Left ventricle myocardium superior (tissue), 1 donor: ENCODE measurements around the gene PIGT. TPM values are rescaled to one million over a fixed set of nuclear protein-coding genes. Genes with fewer than 3 reads are reported as not detected.

Experiments
- ATAC-seq: fragments of 200-7000 bp; cut with Tn5 transposase; one replicate; pipeline ENCODE4 v1.9.1; 2020; ENCODE audit warnings: mild to moderate bottlenecking, moderate library complexity
- DNase-seq: peaks from one replicate; pipeline ENCODE4 v3.0.0-alpha.2; 2020
- intact Hi-C: fragments of 100-400 bp; cut with micrococcal nuclease; formaldehyde crosslinking; loops from one replicate; pipeline ENCODE4 v1.11.0; 2022
- total RNA-seq: library from RNA; stranded (reverse); fragmentation: NEBNext Ultra II Directional; extraction: Animal tissue kit (Norgen Biotek cat#: 25700); gene quantifications from one replicate; pipeline ENCODE4 v1.2.1, GENCODE V29; 2021
- donor health status: DM: no; HTN: yes; CAD: no; lungs with severe emphysema.

PIGT gene
- total RNA-seq, 1 donor from 2014 or later, result 115 TPM

DNA sequence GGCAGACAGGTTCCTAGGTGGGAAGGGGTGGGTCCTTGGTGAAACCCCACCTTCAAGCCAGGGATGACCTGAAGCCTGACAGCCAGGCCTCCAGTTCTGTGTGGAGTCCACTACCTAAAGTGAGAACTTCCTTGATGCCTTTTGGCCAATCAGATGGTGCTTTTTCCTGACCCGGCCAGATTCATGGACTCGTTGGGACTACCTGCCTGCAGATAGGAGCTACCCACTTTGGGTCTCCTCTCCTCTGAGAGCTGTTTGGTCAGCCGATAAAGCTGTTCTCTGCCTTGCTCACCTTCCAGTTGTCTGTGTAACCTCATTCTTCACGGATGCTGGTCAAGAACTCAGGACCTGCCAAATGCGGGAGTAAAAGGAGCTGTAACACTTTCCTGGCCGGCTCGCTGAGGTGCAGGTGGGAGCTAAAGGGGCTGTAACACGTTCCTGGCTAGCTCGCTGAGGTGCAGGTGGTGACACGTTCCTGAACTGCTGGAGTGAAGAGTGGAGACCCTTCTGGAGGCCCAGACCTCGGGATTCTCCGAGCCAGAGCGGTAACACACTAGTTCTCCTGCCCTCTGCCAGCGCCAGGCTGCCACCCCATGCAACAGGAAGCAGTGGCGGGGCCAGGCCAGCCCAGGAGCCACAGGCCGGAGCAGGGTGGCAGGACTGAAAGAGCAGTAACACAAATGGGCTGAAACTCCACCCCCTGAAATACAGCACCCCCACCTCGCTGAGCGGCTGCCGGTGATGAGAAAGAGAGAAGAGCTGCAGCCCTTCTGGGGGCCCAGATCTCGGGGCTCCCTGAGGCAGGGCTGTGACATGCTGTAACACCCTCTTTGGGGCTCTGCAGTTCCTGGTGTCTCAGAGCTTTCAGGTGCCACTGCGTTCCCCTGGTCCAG lies 21.5 kb upstream of the PIGT start:
- intact Hi-C loops, result no loop called here
- DNase-seq (no peak), ATAC-seq (no peak)

DNA sequence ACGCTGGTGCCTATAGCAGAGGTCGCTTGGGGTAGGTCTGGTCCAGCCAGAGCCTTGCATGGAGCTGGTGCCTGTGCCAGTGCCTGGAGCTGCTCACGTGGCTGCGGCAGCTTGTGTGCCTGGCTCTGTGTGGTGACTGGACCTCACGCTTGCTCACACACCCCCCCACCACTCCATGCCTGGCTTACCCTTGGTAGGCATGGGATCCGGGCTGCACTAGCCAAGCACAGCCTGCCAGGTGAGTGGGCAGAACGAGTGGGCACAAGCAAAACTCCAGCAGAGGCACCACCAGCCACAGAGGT lies 20.9 kb upstream of the PIGT start:
- intact Hi-C loops, result no loop called here
- DNase-seq (no peak), ATAC-seq (no peak)

DNA sequence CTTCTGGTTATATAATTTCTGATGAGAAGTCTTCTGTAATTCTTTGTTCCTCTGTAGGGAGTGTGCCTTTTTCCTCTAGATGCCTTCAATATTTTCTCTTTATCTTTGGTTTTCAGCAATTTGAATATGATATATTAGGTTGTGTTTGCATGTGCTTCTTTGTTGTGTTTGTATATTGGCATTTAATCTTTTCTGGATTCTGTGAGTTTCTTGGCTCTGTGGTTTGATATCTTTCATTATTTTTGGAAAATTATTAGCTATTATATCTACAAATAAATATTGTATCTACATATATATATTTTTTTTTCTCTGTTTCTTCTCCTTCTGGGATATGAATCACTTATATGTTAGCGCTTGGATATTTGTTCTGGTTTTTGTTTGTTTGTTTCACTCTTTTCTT lies 16.9 kb upstream of the PIGT start:
- DNase-seq (no peak), ATAC-seq (no peak)
- intact Hi-C loops, result no loop called here

DNA sequence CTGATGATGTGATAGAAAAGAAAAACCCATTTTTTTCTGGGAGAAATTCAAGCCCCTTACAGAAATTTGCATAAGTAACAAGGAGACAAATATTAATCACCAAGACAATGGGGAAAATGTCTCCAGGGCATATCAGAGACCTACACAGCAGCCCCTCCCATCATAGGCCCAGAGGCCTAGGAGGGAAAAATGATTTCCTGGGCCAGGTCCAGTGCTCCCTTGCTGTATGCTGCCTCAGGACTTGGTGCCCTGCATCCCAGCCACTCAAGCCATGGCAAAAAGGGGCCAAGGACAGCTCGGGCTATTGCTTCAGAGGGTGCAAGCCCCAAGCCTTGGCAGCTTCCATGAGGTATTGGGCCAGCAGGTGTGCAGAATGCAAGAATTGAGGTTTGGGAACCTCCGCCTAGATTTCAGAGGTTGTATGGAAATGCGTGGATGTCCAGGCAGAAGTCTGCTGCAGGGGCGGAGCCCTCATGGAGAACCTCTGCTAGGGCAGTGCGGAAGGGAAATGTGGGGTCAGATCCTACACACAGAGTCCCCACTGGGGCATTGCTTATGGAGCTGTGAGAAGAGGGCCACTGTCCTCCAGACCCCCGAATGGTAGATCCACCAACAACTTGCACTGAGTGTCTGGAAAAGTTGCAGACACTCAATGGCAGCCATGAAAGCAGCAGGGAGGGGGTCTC lies 15.5 kb upstream of the PIGT start:
- intact Hi-C loops, result no loop called here
- DNase-seq (no peak), ATAC-seq (no peak)

DNA sequence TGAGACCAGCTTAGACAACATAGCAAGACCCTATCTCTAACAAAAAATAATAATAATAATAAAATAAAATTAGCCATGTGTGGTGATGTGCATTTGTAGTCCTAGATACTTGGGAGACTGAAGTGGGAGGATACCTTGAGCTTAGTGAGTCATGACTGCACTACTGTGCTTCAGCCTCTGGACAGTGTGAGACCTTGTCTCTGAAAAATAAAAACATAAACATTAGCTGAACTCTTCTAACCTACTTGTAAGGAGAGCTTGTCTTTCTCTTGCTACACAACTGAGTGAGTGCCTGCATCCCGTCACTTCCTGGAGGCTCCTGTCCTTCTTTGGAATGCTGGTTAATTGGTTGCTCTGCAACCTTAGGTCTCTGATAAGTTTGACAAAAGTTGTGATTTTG lies 13.0 kb upstream of the PIGT start:
- intact Hi-C loops, result no loop called here
- DNase-seq, result no peak

DNA sequence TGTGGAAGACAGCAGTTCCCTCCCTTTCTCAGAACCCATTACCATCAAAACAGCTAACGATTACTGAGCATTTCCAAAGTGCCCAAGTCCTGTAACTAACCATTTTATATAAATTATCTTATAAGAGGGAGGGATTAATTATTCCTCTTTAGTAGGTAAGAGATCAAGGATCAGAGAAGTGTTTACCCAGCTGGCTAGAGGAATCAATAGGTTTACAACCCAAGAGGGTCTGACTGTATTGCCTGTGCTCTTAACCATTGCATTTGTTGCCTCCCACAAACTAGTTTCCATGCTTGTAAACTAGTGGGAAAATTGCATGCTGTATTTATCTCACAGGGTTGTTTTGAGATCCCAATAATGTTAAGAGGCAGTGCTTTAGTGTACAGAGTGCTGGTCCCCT lies 11.5 kb upstream of the PIGT start:
- DNase-seq, result no peak
- intact Hi-C loops, result no loop called here
- no peak for ATAC-seq

More for the DNA sequence above, 13.0 kb upstream of the PIGT start:
- no peak for ATAC-seq

DNA sequence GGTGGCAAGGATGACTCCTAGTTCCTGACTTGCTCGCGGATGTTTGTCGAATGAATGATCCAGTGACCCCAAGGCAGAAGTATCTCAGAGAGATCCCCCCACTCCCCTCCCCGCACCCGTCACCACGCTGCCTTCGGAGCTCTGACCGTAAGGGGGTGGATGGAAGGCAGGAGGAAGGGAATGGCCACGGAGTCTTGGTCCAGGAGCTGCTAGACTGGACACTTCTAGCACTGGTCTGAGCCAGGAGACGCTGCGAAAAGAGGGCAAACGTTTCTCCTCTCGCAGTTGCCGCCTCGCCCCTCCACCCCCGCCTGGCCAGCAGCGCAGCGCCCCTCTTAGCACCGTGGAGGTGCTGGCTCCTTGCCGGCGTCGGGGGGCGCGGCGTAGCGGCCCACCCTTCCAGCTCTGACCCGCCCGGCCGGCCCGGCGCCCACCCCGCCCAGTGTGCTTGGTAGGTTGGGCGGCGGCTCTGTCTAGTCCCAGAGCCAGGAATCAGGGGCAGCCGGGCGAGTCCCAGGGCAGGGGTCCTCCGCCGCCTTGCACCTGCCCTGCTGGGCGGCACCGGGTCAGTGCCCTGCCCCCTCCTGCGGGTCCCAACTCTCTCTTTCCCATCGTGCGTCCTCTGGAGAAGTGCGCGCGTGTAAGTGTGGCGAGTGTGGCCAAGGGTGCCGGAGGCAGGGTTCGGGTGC lies 10.2 kb upstream of the PIGT start:
- peak; percentile 74 for DNase-seq
- intact Hi-C loops, result no loop called here
- peak; percentile 18 for ATAC-seq

GRCh38 chr20:45406260-45407066 lies 9.5 kb upstream of the PIGT start:
- intact Hi-C loops, result no loop called here
- DNase-seq, result peak; percentile 91
- ATAC-seq, result peak; percentile 69

GRCh38 chr20:45407067-45407745 lies 8.7 kb upstream of the PIGT start:
- DNase-seq, result peak; percentile 78
- peak; percentile 66 for ATAC-seq
- intact Hi-C loops, result no loop called here

DNA sequence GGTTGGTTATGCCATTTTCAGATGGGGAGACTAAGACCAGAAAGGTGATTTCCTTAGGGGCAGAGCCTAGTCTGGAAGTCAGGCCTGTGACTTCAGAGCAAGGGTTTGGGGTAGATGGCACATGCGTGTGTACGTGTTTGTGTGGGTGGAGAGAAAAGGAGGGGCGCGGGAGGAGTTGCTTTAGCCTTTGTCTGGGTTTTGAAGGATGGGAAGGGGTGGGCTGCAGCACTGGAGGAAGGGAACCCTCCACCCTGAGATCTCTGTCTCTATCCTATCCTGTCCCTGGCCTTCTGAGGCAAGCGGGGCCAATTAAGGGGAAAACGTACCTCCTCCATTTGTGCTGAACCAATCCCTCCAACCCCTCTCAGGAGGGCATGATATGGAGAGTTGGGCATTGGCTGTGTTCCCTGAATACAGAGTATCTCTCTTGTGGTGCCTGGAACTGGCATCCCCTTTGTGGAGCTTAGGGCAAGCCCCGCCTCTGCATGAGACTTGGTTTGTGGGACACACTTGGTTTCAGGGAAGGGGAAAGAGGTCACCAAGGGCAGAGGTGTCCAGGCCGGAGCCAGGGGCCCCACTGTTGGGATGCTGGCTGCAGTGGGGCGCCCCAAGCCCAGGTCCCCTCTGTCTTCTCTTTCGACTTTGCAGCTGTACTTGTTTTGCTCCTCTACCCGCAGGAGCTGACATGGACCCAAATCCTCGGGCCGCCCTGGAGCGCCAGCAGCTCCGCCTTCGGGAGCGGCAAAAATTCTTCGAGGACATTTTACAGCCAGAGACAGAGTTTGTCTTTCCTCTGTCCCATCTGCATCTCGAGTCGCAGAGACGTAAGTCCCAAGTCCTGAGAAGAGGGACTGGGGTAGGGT lies 7.9 kb upstream of the PIGT start, which contains the start of gene DBNDD2:
DBNDD2 (plus strand) TSS at position 507 of the 863 bp plus-strand sequence; CDS start at position 686, 179 bp downstream.
- intact Hi-C loops, result no loop called here
- peak; percentile 72 for DNase-seq
- peak; percentile 71 for ATAC-seq

- no peak for ATAC-seq
- intact Hi-C loops, result no loop called here
- no peak for DNase-seq
Measured at GRCh38 chr20:45408646-45409213, 7.2 kb upstream of the PIGT start.

- intact Hi-C loops, result no loop called here
- ATAC-seq (no peak), DNase-seq (no peak)
Measured at GRCh38 chr20:45409521-45410272, 6.2 kb upstream of the PIGT start.

- intact Hi-C loops, result no loop called here
- ATAC-seq (no peak), DNase-seq (no peak)
Measured at GRCh38 chr20:45410887-45411286, 5.1 kb upstream of the PIGT start.

GRCh38 chr20:45412653-45413052 lies 3.3 kb upstream of the PIGT start:
- DNase-seq (no peak), ATAC-seq (no peak)
- intact Hi-C loops, result no loop called here

DNA sequence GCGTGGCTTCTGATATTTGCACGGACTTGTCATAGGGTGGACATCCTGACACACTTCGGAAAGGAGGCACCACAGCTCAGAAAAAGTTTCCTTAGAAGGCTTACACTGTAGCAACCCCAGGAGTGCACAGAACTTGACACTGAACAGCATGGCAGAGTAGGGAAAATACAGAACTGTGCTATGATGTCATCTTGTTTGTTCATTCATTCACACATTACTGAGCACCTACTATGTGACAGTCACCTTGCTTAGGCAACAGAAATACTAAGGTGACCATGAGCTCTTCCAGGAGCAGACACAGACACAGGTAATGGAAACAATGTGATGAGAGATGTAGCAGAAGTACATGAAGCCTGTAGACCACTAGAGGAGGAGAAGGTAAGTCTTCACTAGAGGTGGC lies 2.5 kb upstream of the PIGT start:
- ATAC-seq (no peak), DNase-seq (no peak)
- intact Hi-C loops, result no loop called here

- DNase-seq (no peak), ATAC-seq (no peak)
Measured at GRCh38 chr20:45416917-45417316, 976 bp downstream of the PIGT start.

More at GRCh38 chr20:45416917-45417316, 976 bp downstream of the PIGT start:
- intact Hi-C loops, result no loop called here
